HL-60 (cell line): Measurements from ENCODE around the gene BIRC5.

Source experiments
- CTCF ChIP-seq: IDR thresholded peaks from one replicate; pipeline ENCODE4 v1.5.1; 2011; ENCODE audit warnings: low read length, control low read depth, inconsistent platforms; ENCODE audit not compliant: insufficient read depth
- GABPA ChIP-seq: IDR thresholded peaks from 2 replicates; pipeline ENCODE4 v1.6.1; 2012; ENCODE audit warnings: low read depth
- POLR2AphosphoS5 ChIP-seq: IDR thresholded peaks from 2 replicates; pipeline ENCODE4 v1.6.1; 2012; ENCODE audit warnings: low read depth
- SPI1 ChIP-seq: IDR thresholded peaks from 2 replicates; pipeline ENCODE4 v1.6.1; 2012; ENCODE audit warnings: low read depth, mild to moderate bottlenecking, borderline replicate concordance
- TF ChIP-seq, protein P1 (sequence below): IDR thresholded peaks from 2 replicates; pipeline ENCODE4 v1.6.1; 2012; ENCODE audit warnings: low read depth; ENCODE audit not compliant: insufficient replicate concordance

DNA sequence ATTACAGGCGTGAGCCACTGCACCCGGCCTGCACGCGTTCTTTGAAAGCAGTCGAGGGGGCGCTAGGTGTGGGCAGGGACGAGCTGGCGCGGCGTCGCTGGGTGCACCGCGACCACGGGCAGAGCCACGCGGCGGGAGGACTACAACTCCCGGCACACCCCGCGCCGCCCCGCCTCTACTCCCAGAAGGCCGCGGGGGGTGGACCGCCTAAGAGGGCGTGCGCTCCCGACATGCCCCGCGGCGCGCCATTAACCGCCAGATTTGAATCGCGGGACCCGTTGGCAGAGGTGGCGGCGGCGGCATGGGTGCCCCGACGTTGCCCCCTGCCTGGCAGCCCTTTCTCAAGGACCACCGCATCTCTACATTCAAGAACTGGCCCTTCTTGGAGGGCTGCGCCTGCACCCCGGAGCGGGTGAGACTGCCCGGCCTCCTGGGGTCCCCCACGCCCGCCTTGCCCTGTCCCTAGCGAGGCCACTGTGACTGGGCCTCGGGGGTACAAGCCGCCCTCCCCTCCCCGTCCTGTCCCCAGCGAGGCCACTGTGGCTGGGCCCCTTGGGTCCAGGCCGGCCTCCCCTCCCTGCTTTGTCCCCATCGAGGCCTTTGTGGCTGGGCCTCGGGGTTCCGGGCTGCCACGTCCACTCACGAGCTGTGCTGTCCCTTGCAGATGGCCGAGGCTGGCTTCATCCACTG, at the start of gene BIRC5:
- no peak for TF ChIP-seq CTCF
- TF ChIP-seq, protein P1, sequence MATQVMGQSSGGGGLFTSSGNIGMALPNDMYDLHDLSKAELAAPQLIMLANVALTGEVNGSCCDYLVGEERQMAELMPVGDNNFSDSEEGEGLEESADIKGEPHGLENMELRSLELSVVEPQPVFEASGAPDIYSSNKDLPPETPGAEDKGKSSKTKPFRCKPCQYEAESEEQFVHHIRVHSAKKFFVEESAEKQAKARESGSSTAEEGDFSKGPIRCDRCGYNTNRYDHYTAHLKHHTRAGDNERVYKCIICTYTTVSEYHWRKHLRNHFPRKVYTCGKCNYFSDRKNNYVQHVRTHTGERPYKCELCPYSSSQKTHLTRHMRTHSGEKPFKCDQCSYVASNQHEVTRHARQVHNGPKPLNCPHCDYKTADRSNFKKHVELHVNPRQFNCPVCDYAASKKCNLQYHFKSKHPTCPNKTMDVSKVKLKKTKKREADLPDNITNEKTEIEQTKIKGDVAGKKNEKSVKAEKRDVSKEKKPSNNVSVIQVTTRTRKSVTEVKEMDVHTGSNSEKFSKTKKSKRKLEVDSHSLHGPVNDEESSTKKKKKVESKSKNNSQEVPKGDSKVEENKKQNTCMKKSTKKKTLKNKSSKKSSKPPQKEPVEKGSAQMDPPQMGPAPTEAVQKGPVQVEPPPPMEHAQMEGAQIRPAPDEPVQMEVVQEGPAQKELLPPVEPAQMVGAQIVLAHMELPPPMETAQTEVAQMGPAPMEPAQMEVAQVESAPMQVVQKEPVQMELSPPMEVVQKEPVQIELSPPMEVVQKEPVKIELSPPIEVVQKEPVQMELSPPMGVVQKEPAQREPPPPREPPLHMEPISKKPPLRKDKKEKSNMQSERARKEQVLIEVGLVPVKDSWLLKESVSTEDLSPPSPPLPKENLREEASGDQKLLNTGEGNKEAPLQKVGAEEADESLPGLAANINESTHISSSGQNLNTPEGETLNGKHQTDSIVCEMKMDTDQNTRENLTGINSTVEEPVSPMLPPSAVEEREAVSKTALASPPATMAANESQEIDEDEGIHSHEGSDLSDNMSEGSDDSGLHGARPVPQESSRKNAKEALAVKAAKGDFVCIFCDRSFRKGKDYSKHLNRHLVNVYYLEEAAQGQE, result no peak
- TF ChIP-seq GABPA, result no peak
- peak; percentile 69; the same call in 1 of the 2 replicates for TF ChIP-seq POLR2AphosphoS5
- TF ChIP-seq SPI1, result no peak
